ENCODE results near the gene STK11.
A peak's percentile ranks its signal among the peaks of the same experiment; 100 is the strongest.

Gene STK11

GRCh38 chr19:1238369-1239303 is 33.1 kb downstream of the STK11 start:
- no CpG with 5 or more reads among the region's 34 CpGs for WGBS, 2 donors (ENCODE audit: extremely low coverage in 2 of 2, insufficient read length in 2 of 2, insufficient replicate concordance in 1 of 2)

GRCh38 chr19:1239420-1239795 is 33.8 kb downstream of the STK11 start:
- Histone ChIP-seq H3K18ac (ENCODE audit: low read length) (peak overlapping the region; percentile 98), H3K14ac (ENCODE audit: low read length) (no peak overlapping the region), H3K27me3 (ENCODE audit: control insufficient read depth in 3 of 3, insufficient read depth in 3 of 3, low read depth in 1 of 3, low read length in 3 of 3) (no peaks in the 10 kb centered on the region), H3K27ac (replicated peaks; ENCODE audit: low read length) (no peak overlapping the region), H3K23ac (ENCODE audit: low read depth, low read length, poor library complexity) (peak overlapping the region; percentile 91), H2BK5ac (ENCODE audit: low read length) (peak overlapping the region; percentile 95), H2AFZ (ENCODE audit: low read length) (peak overlapping the region; percentile 58), H2BK120ac (ENCODE audit: low read depth, low read length) (peak overlapping the region; percentile 97), H3K4me2 (ENCODE audit: insufficient read depth, low read length, poor library complexity, severe bottlenecking) (peak overlapping the region; percentile 69), H2BK15ac (ENCODE audit: low read length) (peak overlapping the region; percentile 99), H3K9me3 (replicated peaks in 1 of 2; ENCODE audit: control insufficient read depth in 2 of 2, insufficient read depth in 1 of 2, low read depth in 1 of 2, low read length in 2 of 2) (no peaks in the 10 kb centered on the region), H4K91ac (ENCODE audit: low read depth, low read length, poor library complexity) (peak overlapping the region; percentile 85), H2BK12ac (ENCODE audit: low read length) (peak overlapping the region; percentile 97), H4K8ac (ENCODE audit: low read depth, low read length) (no peak overlapping the region), H3K4me3 (ENCODE audit: low read length in 2 of 2) (peak overlapping the region; percentile 26 to 70), H3K9ac (ENCODE audit: low read depth, low read length, poor library complexity) (peak overlapping the region; percentile 96), H2AK5ac (ENCODE audit: low read depth, low read length) (peak overlapping the region; percentile 100), H3K4me1 (ENCODE audit: control insufficient read depth in 2 of 2, insufficient read depth in 1 of 2, low read depth in 1 of 2, low read length in 2 of 2) (peaks cover 27 to 30% of the 10 kb centered on the region in 2 donors), H3K4ac (ENCODE audit: low read length) (peak overlapping the region; percentile 95), H3K79me1 (ENCODE audit: low read depth, low read length) (peaks cover 33% of the 10 kb centered on the region), H3K36me3 (replicated peaks in 1 of 2; ENCODE audit: control insufficient read depth in 2 of 2, insufficient read depth in 2 of 2, low read length in 2 of 2) (peaks cover 15 to 21% of the 10 kb centered on the region in 2 donors)
- no CpG with 5 or more reads among the region's 11 CpGs for WGBS, 2 donors (ENCODE audit: extremely low coverage in 2 of 2, insufficient read length in 2 of 2, insufficient replicate concordance in 1 of 2)
- no peak for DNase-seq (ENCODE audit: low spot score)

More at GRCh38 chr19:1238369-1239303, 33.1 kb downstream of the STK11 start:
- Histone ChIP-seq H4K91ac (ENCODE audit: low read depth, low read length, poor library complexity) (peak overlapping the region; percentile 85), H3K9ac (ENCODE audit: low read depth, low read length, poor library complexity) (peak overlapping the region; percentile 86), H2AK5ac (ENCODE audit: low read depth, low read length) (peak overlapping the region; percentile 100), H2BK12ac (ENCODE audit: low read length) (peak overlapping the region; percentile 99), H3K36me3 (replicated peaks in 1 of 2; ENCODE audit: control insufficient read depth in 2 of 2, insufficient read depth in 2 of 2, low read length in 2 of 2) (peaks cover 22 to 23% of the 10 kb centered on the region in 2 donors), H3K14ac (ENCODE audit: low read length) (peak overlapping the region; percentile 25), H3K4me2 (ENCODE audit: insufficient read depth, low read length, poor library complexity, severe bottlenecking) (peak overlapping the region; percentile 71), H3K9me3 (replicated peaks in 1 of 2; ENCODE audit: control insufficient read depth in 2 of 2, insufficient read depth in 1 of 2, low read depth in 1 of 2, low read length in 2 of 2) (no peaks in the 10 kb centered on the region), H3K4me1 (ENCODE audit: control insufficient read depth in 2 of 2, insufficient read depth in 1 of 2, low read depth in 1 of 2, low read length in 2 of 2) (peaks cover 27 to 30% of the 10 kb centered on the region in 2 donors), H3K79me1 (ENCODE audit: low read depth, low read length) (peaks cover 33% of the 10 kb centered on the region), H3K4me3 (ENCODE audit: low read length in 2 of 2) (peak overlapping the region; percentile 69 to 75), H3K4ac (ENCODE audit: low read length) (peak overlapping the region; percentile 84), H2BK5ac (ENCODE audit: low read length) (peak overlapping the region; percentile 16), H3K23ac (ENCODE audit: low read depth, low read length, poor library complexity) (peak overlapping the region; percentile 98), H3K27me3 (ENCODE audit: control insufficient read depth in 3 of 3, insufficient read depth in 3 of 3, low read depth in 1 of 3, low read length in 3 of 3) (no peaks in the 10 kb centered on the region), H2AFZ (ENCODE audit: low read length) (peak overlapping the region; percentile 86), H4K8ac (ENCODE audit: low read depth, low read length) (no peak overlapping the region), H2BK120ac (ENCODE audit: low read depth, low read length) (peak overlapping the region; percentile 94), H2BK15ac (ENCODE audit: low read length) (peak overlapping the region; percentile 76), H3K18ac (ENCODE audit: low read length) (peak overlapping the region; percentile 97), H3K27ac (replicated peaks; ENCODE audit: low read length) (peak overlapping the region; percentile 67)
- DNase-seq (ENCODE audit: low spot score): no peak

GRCh38 chr19:1239796-1240737 is 34.5 kb downstream of the STK11 start:
- Histone ChIP-seq H2BK120ac (ENCODE audit: low read depth, low read length) (peak overlapping the region; percentile 97), H3K79me1 (ENCODE audit: low read depth, low read length) (peaks cover 28% of the 10 kb centered on the region), H3K36me3 (replicated peaks in 1 of 2; ENCODE audit: control insufficient read depth in 2 of 2, insufficient read depth in 2 of 2, low read length in 2 of 2) (peaks cover 10 to 19% of the 10 kb centered on the region in 2 donors), H3K27ac (replicated peaks; ENCODE audit: low read length) (no peak overlapping the region), H3K4me3 (ENCODE audit: low read length in 2 of 2) (peak overlapping the region; percentile 26 to 70), H3K4ac (ENCODE audit: low read length) (peak overlapping the region; percentile 95), H3K9ac (ENCODE audit: low read depth, low read length, poor library complexity) (peak overlapping the region; percentile 96), H2AFZ (ENCODE audit: low read length) (peak overlapping the region; percentile 58), H4K91ac (ENCODE audit: low read depth, low read length, poor library complexity) (peak overlapping the region; percentile 85), H2BK15ac (ENCODE audit: low read length) (peak overlapping the region; percentile 99), H3K4me2 (ENCODE audit: insufficient read depth, low read length, poor library complexity, severe bottlenecking) (peak overlapping the region; percentile 69), H3K23ac (ENCODE audit: low read depth, low read length, poor library complexity) (peak overlapping the region; percentile 91), H3K18ac (ENCODE audit: low read length) (peak overlapping the region; percentile 98), H2BK12ac (ENCODE audit: low read length) (peak overlapping the region; percentile 97), H4K8ac (ENCODE audit: low read depth, low read length) (peak overlapping the region; percentile 92), H2BK5ac (ENCODE audit: low read length) (peak overlapping the region; percentile 95), H3K14ac (ENCODE audit: low read length) (peak overlapping the region; percentile 89), H3K4me1 (ENCODE audit: control insufficient read depth in 2 of 2, insufficient read depth in 1 of 2, low read depth in 1 of 2, low read length in 2 of 2) (peaks cover 29 to 36% of the 10 kb centered on the region in 2 donors), H2AK5ac (ENCODE audit: low read depth, low read length) (peak overlapping the region; percentile 100), H3K9me3 (replicated peaks in 1 of 2; ENCODE audit: control insufficient read depth in 2 of 2, insufficient read depth in 1 of 2, low read depth in 1 of 2, low read length in 2 of 2) (no peaks in the 10 kb centered on the region), H3K27me3 (ENCODE audit: control insufficient read depth in 3 of 3, insufficient read depth in 3 of 3, low read depth in 1 of 3, low read length in 3 of 3) (no peaks in the 10 kb centered on the region)
- no CpG with 5 or more reads among the region's 84 CpGs for WGBS, 2 donors (ENCODE audit: extremely low coverage in 2 of 2, insufficient read length in 2 of 2, insufficient replicate concordance in 1 of 2)
- peak; percentile 94 for DNase-seq (ENCODE audit: low spot score)

All from neuronal stem cell (in vitro differentiated cells).